SK-N-SH (cell line): ENCODE data around the gene ALKBH2. TPM values are rescaled to one million over a fixed set of nuclear protein-coding genes. Genes with fewer than 3 reads are reported as not detected.

ENCODE experiments used
- CTCF ChIA-PET: fragments of 300-600, 350-600 bp; formaldehyde crosslinking; extraction: SDS; loops from one replicate; lab custom pipeline; 2021; lab: Yijun Ruan, JAX
- POLR2A ChIA-PET: fragments of 350-600 bp; sonication (Branson Sonifier 250); formaldehyde crosslinking; extraction: SDS; loops from one replicate; lab custom pipeline; 2020; ENCODE audit warnings: antibody characterized with exemption, inconsistent platforms; lab: Yijun Ruan, JAX
- DNase-seq: peaks from one replicate; pipeline ENCODE4 v3.0.0; 2012
- H2AFZ ChIP-seq: fragments of 200-600 bp; sonication (generic); 2 replicates; pipeline ENCODE4 v1.8.1; 2016; ENCODE audit warnings: antibody characterized with exemption, mild to moderate bottlenecking, low read depth
- H3F3A ChIP-seq: fragments of 200-600 bp; sonication (generic); replicated peaks from 2 replicates; pipeline ENCODE3; 2016; ENCODE audit warnings: antibody characterized with exemption, mild to moderate bottlenecking; ENCODE audit not compliant: insufficient read depth
- H3K27ac ChIP-seq, 2 experiments: fragments of 200-500 bp in 1 of 2; fragments of 200-600 bp in 1 of 2; sonication (Bioruptor generic) in 1 of 2; sonication (generic), shearing (Covaris generic) in 1 of 2; 2 replicates each; pipeline versions ENCODE4 v1.5.1 to v1.6.1; 2014 to 2016; ENCODE audit warnings: low read depth in 2 of 2, inconsistent platforms in 1 of 2, low read length in 1 of 2, mild to moderate bottlenecking in 1 of 2, mixed read lengths in 1 of 2
- H3K27me3 ChIP-seq: fragments of 200-600 bp; sonication (generic), shearing (Covaris generic); 2 replicates; pipeline ENCODE4 v1.6.1; 2016; ENCODE audit warnings: mixed run types; ENCODE audit not compliant: insufficient read depth
- H3K36me3 ChIP-seq, 2 experiments: fragments of 200-500 bp in 1 of 2; fragments of 200-600 bp in 1 of 2; sonication (Bioruptor generic) in 1 of 2; sonication (generic) in 1 of 2; replicated peaks in 1 of 2; 2 replicates each; pipeline versions ENCODE3 to v1.5.1; 2014 to 2016; ENCODE audit warnings: low read length in 1 of 2, mild to moderate bottlenecking in 1 of 2; ENCODE audit not compliant: insufficient read depth in 2 of 2, control insufficient read depth in 1 of 2
- H3K4me1 ChIP-seq, 2 experiments: fragments of 200-500 bp in 1 of 2; fragments of 200-600 bp in 1 of 2; sonication (Bioruptor generic) in 1 of 2; sonication (generic), shearing (Covaris generic) in 1 of 2; 2 replicates each; pipeline versions ENCODE4 v1.5.1 to v1.6.1; 2014 to 2016; ENCODE audit warnings: low read depth in 1 of 2, low read length in 1 of 2, mixed run types in 1 of 2; ENCODE audit not compliant: insufficient read depth in 2 of 2, control insufficient read depth in 1 of 2
- H3K4me2 ChIP-seq: fragments of 200-600 bp; sonication (generic), shearing (Covaris generic); 2 replicates; pipeline ENCODE4 v1.6.1; 2017; ENCODE audit warnings: mixed run types
- H3K4me3 ChIP-seq, 2 experiments: fragments of 200-500 bp in 1 of 2; fragments of 200-600 bp in 1 of 2; sonication (Bioruptor generic) in 1 of 2; sonication (generic), shearing (Covaris generic) in 1 of 2; 2 replicates each; pipeline versions ENCODE4 v1.5.1 to v1.8.1; 2014 to 2016; ENCODE audit warnings: low read depth in 2 of 2, inconsistent platforms in 1 of 2, low read length in 1 of 2, mild to moderate bottlenecking in 1 of 2, mixed read lengths in 1 of 2, moderate library complexity in 1 of 2
- H3K79me2 ChIP-seq: fragments of 200-600 bp; sonication (generic); 2 replicates; pipeline ENCODE4 v1.8.1; 2017; ENCODE audit warnings: mild to moderate bottlenecking; ENCODE audit not compliant: insufficient read depth
- H3K9ac ChIP-seq: fragments of 200-600 bp; sonication (generic); 2 replicates; pipeline ENCODE4 v1.6.1; 2017; ENCODE audit warnings: mixed run types
- H3K9me2 ChIP-seq: fragments of 200-600 bp; sonication (generic); 2 replicates; pipeline ENCODE4 v1.6.1; 2017; ENCODE audit warnings: mixed run types
- H3K9me3 ChIP-seq: fragments of 200-600 bp; sonication (generic); 2 replicates; pipeline ENCODE4 v1.6.1; 2017; ENCODE audit warnings: mixed run types, mild to moderate bottlenecking, moderate library complexity
- H4K20me1 ChIP-seq: fragments of 200-600 bp; sonication (generic); 2 replicates; pipeline ENCODE4 v1.6.1; 2017; ENCODE audit warnings: mild to moderate bottlenecking, mixed run types; ENCODE audit not compliant: insufficient read depth
- ELF1 ChIP-seq: IDR thresholded peaks from 2 replicates; pipeline ENCODE4 v1.4.0; 2012
- EP300 ChIP-seq, 2 experiments: IDR thresholded peaks; 2 replicates each; pipeline versions ENCODE4 v1.4.0 to v1.6.1; 2012; ENCODE audit warnings: borderline replicate concordance in 1 of 2, low read depth in 1 of 2, low read length in 1 of 2
- EZH2phosphoT487 ChIP-seq: fragments of 200-600 bp; sonication (generic); IDR thresholded peaks from 2 replicates; pipeline ENCODE4 v1.6.1; 2017; ENCODE audit warnings: low read depth, mixed run types, mild to moderate bottlenecking, antibody characterized with exemption, moderate library complexity, borderline replicate concordance
- FOXJ3 ChIP-seq: sonication (generic); formaldehyde crosslinking; IDR thresholded peaks from 2 replicates; pipeline ENCODE4 v1.5.1; 2020; ENCODE audit warnings: mild to moderate bottlenecking, missing genetic modification reagents
- GATA2 ChIP-seq: sonication (generic); formaldehyde crosslinking; IDR thresholded peaks from 2 replicates; pipeline ENCODE4 v1.5.0; 2020; ENCODE audit warnings: mild to moderate bottlenecking, missing genetic modification reagents
- IRF3 ChIP-seq: fragments of 150-350 bp; IDR thresholded peaks from 2 replicates; pipeline ENCODE4 v1.6.1; 2016; ENCODE audit warnings: mild to moderate bottlenecking, low read depth, low read length
- JUND ChIP-seq: IDR thresholded peaks from 2 replicates; pipeline ENCODE4 v1.4.0; 2012
- MEF2A ChIP-seq: IDR thresholded peaks from 2 replicates; pipeline ENCODE4 v1.4.0; 2012; ENCODE audit warnings: low read depth, borderline replicate concordance
- MXI1 ChIP-seq: IDR thresholded peaks from 2 replicates; pipeline ENCODE4 v1.6.1; 2012; ENCODE audit warnings: mild to moderate bottlenecking, low read depth, low read length, improper control_type of control experiment
- POLR2AphosphoS5 ChIP-seq: IDR thresholded peaks from 2 replicates; pipeline ENCODE4 v1.6.1; 2012; ENCODE audit warnings: low read depth, low read length
- RAD21 ChIP-seq: IDR thresholded peaks from 2 replicates; pipeline ENCODE4 v1.6.1; 2012; ENCODE audit warnings: mild to moderate bottlenecking, low read length
- RCOR1 ChIP-seq: fragments of 150-350 bp; IDR thresholded peaks from 2 replicates; pipeline ENCODE4 v1.6.1; 2017; ENCODE audit warnings: antibody characterized with exemption, low read length
- RFX5 ChIP-seq: IDR thresholded peaks from 2 replicates; pipeline ENCODE4 v1.6.1; 2012; ENCODE audit warnings: mild to moderate bottlenecking, improper control_type of control experiment, low read length
- RXRA ChIP-seq: IDR thresholded peaks from 2 replicates; pipeline ENCODE4 v1.4.0; 2012; ENCODE audit warnings: low read depth, mild to moderate bottlenecking, borderline replicate concordance
- SMC3 ChIP-seq: IDR thresholded peaks from 2 replicates; pipeline ENCODE4 v1.6.1; 2012; ENCODE audit warnings: low read depth, low read length, improper control_type of control experiment
- TAF1 ChIP-seq: IDR thresholded peaks from 2 replicates; pipeline ENCODE4 v1.6.1; 2012; ENCODE audit warnings: low read depth, mild to moderate bottlenecking, low read length, moderate library complexity, borderline replicate concordance
- TCF12 ChIP-seq: IDR thresholded peaks from 2 replicates; pipeline ENCODE4 v1.4.0; 2012
- USF1 ChIP-seq: IDR thresholded peaks from 2 replicates; pipeline ENCODE4 v1.4.0; 2012; ENCODE audit warnings: low read depth, borderline replicate concordance
- polyA plus RNA-seq, 3 experiments: library from polyadenylated mRNA; depleted of rRNA; stranded (reverse); fragments of >200 nt; gene quantifications; 2 replicates each; pipeline ENCODE4 v1.2.3, GENCODE V29; 2012
- TF ChIP-seq, protein P1 (sequence below): fragments of 150-350 bp; IDR thresholded peaks from 2 replicates; pipeline ENCODE4 v1.6.1; 2017; ENCODE audit warnings: antibody characterized with exemption, low read length, low read depth, borderline replicate concordance
- TF ChIP-seq, protein P2 (sequence below): IDR thresholded peaks from 2 replicates; pipeline ENCODE4 v1.4.0; 2012; ENCODE audit warnings: low read depth, borderline replicate concordance
- TF ChIP-seq, protein P3 (sequence below): IDR thresholded peaks from 2 replicates; pipeline ENCODE4 v1.6.1; 2012; ENCODE audit warnings: mild to moderate bottlenecking, low read depth, low read length, moderate library complexity
- TF ChIP-seq, protein P4 (sequence below): IDR thresholded peaks from 2 replicates; pipeline ENCODE4 v1.4.0; 2012; ENCODE audit warnings: low read depth

ALKBH2 gene
- polyA plus RNA-seq, 1 of the 3 experiments (the other 2 are of a cell fraction): 47.3 TPM

GRCh38 chr12:109056891-109057290 lies 36.4 kb downstream of the ALKBH2 start (continued):
- TF ChIP-seq RFX5 (no peak), RXRA (no peak)

DNA sequence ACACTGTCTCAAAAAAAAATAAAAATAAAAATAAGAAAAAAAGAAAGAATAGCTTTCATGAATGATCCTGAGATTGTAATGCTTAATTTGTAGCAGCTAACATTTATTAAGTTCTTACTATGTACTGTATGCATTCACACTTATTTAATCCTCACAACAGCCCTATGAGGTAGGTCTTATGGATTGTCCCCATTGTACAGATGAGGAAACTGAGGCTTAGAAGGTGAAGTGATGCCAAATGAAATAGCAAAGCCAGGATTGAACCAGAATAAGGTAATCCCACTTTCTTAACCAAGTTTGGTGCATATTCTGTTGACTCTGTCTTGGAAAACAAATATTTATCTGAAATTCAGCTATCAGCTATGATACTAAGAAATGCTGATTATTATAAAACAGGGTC lies 38.8 kb downstream of the ALKBH2 start:
- Histone ChIP-seq H3K4me3 (no peak overlapping the region), H4K20me1 (no peaks in the 10 kb centered on the region), H3K9ac (no peak overlapping the region), H3F3A (no peaks in the 10 kb centered on the region), H3K4me2 (no peak overlapping the region), H3K9me2 (no peaks in the 10 kb centered on the region), H3K27ac (no peak overlapping the region), H2AFZ (no peak overlapping the region), H3K4me1 (peaks cover 4 to 6% of the 10 kb centered on the region in 2 experiments; a peak in 1 of 4 replicates), H3K27me3 (no peaks in the 10 kb centered on the region), H3K36me3 (peaks cover 4 to 13% of the 10 kb centered on the region in 2 experiments), H3K79me2 (peaks cover 21% of the 10 kb centered on the region; the same call in 1 of the 2 replicates), H3K9me3 (no peaks in the 10 kb centered on the region)
- no peak for TF ChIP-seq TAF1
- TF ChIP-seq TCF12: no peak
- no peak for TF ChIP-seq JUND
- TF ChIP-seq, protein P1, sequence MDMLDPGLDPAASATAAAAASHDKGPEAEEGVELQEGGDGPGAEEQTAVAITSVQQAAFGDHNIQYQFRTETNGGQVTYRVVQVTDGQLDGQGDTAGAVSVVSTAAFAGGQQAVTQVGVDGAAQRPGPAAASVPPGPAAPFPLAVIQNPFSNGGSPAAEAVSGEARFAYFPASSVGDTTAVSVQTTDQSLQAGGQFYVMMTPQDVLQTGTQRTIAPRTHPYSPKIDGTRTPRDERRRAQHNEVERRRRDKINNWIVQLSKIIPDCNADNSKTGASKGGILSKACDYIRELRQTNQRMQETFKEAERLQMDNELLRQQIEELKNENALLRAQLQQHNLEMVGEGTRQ: no peak
- TF ChIP-seq MEF2A: no peak
- TF ChIP-seq, protein P2, sequence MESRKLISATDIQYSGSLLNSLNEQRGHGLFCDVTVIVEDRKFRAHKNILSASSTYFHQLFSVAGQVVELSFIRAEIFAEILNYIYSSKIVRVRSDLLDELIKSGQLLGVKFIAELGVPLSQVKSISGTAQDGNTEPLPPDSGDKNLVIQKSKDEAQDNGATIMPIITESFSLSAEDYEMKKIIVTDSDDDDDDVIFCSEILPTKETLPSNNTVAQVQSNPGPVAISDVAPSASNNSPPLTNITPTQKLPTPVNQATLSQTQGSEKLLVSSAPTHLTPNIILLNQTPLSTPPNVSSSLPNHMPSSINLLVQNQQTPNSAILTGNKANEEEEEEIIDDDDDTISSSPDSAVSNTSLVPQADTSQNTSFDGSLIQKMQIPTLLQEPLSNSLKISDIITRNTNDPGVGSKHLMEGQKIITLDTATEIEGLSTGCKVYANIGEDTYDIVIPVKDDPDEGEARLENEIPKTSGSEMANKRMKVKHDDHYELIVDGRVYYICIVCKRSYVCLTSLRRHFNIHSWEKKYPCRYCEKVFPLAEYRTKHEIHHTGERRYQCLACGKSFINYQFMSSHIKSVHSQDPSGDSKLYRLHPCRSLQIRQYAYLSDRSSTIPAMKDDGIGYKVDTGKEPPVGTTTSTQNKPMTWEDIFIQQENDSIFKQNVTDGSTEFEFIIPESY: no peak
- TF ChIP-seq, protein P3, sequence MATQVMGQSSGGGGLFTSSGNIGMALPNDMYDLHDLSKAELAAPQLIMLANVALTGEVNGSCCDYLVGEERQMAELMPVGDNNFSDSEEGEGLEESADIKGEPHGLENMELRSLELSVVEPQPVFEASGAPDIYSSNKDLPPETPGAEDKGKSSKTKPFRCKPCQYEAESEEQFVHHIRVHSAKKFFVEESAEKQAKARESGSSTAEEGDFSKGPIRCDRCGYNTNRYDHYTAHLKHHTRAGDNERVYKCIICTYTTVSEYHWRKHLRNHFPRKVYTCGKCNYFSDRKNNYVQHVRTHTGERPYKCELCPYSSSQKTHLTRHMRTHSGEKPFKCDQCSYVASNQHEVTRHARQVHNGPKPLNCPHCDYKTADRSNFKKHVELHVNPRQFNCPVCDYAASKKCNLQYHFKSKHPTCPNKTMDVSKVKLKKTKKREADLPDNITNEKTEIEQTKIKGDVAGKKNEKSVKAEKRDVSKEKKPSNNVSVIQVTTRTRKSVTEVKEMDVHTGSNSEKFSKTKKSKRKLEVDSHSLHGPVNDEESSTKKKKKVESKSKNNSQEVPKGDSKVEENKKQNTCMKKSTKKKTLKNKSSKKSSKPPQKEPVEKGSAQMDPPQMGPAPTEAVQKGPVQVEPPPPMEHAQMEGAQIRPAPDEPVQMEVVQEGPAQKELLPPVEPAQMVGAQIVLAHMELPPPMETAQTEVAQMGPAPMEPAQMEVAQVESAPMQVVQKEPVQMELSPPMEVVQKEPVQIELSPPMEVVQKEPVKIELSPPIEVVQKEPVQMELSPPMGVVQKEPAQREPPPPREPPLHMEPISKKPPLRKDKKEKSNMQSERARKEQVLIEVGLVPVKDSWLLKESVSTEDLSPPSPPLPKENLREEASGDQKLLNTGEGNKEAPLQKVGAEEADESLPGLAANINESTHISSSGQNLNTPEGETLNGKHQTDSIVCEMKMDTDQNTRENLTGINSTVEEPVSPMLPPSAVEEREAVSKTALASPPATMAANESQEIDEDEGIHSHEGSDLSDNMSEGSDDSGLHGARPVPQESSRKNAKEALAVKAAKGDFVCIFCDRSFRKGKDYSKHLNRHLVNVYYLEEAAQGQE: no peak
- no peak for TF ChIP-seq EZH2phosphoT487
- no peak for TF ChIP-seq RAD21
- no peak for TF ChIP-seq IRF3
- no peak for TF ChIP-seq RCOR1
- no peak for TF ChIP-seq POLR2AphosphoS5
- no peak for TF ChIP-seq USF1
- TF ChIP-seq ELF1: no peak
- no peak for TF ChIP-seq SMC3
- no peak for TF ChIP-seq FOXJ3
- no peak for TF ChIP-seq GATA2 (CRISPR knock-in tag)
- TF ChIP-seq MXI1: no peak
- TF ChIP-seq EP300 (IDR thresholded peaks at IDR 0.05; ENCODE audit: borderline replicate concordance in 1 of 2, low read depth in 1 of 2, low read length in 1 of 2): no peak
- TF ChIP-seq, protein P4, sequence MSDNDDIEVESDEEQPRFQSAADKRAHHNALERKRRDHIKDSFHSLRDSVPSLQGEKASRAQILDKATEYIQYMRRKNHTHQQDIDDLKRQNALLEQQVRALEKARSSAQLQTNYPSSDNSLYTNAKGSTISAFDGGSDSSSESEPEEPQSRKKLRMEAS: no peak
- no peak for DNase-seq
- POLR2A ChIA-PET: no interaction called here
- CTCF ChIA-PET: interaction anchor here (1.7 kb wide), 1 partner anchor 11 kb away, joined by 3 read pairs; no protein-coding TSS in a partner anchor
